ENCODE data around the gene CCDC107.

CCDC107 gene

DNA sequence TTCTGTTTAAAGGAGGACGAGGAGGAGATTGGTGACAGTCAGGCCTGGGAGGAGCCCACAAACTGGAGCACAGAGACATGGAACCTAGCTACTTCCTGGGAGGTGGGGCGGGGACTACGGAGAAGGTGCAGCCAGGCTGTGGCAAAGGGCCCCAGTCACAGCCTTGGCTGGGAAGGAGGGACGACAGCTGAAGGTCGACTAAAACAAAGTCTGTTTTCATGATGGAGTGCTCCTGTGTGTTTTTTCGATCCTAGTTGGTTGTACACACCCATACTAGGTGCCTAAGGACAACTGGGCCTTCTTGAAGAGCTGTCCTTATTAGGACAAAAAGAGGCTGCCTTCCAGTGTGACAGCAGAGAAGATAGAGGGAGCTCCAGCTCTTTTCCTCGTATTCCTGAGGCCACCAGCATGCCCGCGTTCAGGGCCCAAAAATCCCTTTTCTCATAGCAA is 2.9 kb downstream of the CCDC107 start:
- H3K4me2 ChIP-seq, result peak overlapping the region; percentile 94

DNA sequence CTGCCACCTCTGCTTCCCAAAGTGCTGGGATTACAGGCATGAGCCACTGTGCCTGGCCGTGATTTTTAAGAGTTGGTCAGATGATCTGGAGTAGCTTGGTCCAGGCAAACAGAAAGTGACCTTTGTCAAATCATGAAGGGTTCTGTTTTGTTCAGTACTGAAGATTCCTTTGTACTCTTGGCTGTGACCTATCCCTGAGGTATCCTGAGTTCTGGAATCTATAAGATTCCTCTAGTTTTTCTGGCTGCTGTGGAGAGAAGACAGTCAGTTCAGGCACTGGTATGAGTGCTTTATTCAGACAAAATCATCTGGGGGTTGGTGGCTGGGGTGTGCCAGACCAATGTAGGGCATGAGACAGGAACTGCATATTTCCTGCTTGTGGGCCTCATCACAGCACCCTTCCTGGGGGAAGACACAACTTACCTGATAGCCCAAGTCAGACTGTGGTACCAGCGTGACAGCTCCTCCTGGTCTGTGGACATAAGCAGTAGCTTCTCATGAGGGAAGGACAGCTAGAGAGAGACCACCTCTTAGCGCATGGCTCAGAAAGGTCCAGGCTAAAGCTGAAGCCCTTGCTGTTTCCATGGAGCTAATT is 3.8 kb downstream of the CCDC107 start:
- peak overlapping the region; percentile 94 for H3K4me2 ChIP-seq
- peaks cover 90% of the 10 kb centered on the region for H3K4me1 ChIP-seq

More for the DNA sequence above, 2.9 kb downstream of the CCDC107 start:
- Histone ChIP-seq H3K27me3 (no peaks in the 10 kb centered on the region), H3K4me3 (peak overlapping the region; percentile 75; the same call in 1 of the 2 replicates), H4K20me1 (no peaks in the 10 kb centered on the region), H3K36me3 (peaks cover 11% of the 10 kb centered on the region), H3K27ac (peak overlapping the region; percentile 77), H3K9ac (peak overlapping the region; percentile 92), H3K4me1 (peaks cover 89% of the 10 kb centered on the region), H3K9me3 (no peaks in the 10 kb centered on the region)
- no peak for TF ChIP-seq Cebpa-rat (IDR thresholded peaks at IDR 0.05)

DNA sequence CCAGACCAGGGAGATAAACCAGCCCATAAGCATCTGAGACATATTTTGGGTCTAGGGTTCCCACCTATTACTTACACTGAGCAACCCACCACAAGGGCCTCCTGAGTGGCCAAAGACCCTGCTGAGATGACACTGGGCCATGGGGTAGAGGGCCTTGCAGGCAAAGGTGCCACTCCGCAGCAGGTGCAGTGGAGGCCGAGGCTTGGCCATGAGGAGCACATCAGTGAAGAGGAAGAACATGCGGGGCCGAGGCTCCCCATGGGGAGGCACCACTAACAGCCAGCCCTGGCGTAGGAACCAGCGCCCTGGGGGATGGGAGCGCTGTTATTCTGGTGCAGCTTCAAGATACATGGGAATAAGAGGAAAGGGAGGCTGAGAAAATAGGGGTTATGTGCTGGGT is 4.3 kb downstream of the CCDC107 start:
- H3K9me3 ChIP-seq, result no peaks in the 10 kb centered on the region
- H3K4me1 ChIP-seq, result peaks cover 90% of the 10 kb centered on the region
- no peak for TF ChIP-seq Cebpa-rat (IDR thresholded peaks at IDR 0.05)
- H3K4me3 ChIP-seq, result peak overlapping the region; percentile 32
- peaks cover 11% of the 10 kb centered on the region for H3K36me3 ChIP-seq
- peak overlapping the region; percentile 77 for H3K27ac ChIP-seq
- no peaks in the 10 kb centered on the region for H4K20me1 ChIP-seq
- no peaks in the 10 kb centered on the region for H3K27me3 ChIP-seq
- peak overlapping the region; percentile 67; the same call in 1 of the 2 replicates for H3K9ac ChIP-seq
- H3K4me2 ChIP-seq, result peak overlapping the region; percentile 94

More for the DNA sequence above, 3.8 kb downstream of the CCDC107 start:
- Histone ChIP-seq H3K36me3 (peaks cover 11% of the 10 kb centered on the region), H3K27ac (peak overlapping the region; percentile 77), H3K9ac (peak overlapping the region; percentile 67), H3K4me3 (peak overlapping the region; percentile 32), H4K20me1 (no peaks in the 10 kb centered on the region), H3K9me3 (no peaks in the 10 kb centered on the region), H3K27me3 (no peaks in the 10 kb centered on the region)
- no peak for TF ChIP-seq Cebpa-rat (IDR thresholded peaks at IDR 0.05)

DNA sequence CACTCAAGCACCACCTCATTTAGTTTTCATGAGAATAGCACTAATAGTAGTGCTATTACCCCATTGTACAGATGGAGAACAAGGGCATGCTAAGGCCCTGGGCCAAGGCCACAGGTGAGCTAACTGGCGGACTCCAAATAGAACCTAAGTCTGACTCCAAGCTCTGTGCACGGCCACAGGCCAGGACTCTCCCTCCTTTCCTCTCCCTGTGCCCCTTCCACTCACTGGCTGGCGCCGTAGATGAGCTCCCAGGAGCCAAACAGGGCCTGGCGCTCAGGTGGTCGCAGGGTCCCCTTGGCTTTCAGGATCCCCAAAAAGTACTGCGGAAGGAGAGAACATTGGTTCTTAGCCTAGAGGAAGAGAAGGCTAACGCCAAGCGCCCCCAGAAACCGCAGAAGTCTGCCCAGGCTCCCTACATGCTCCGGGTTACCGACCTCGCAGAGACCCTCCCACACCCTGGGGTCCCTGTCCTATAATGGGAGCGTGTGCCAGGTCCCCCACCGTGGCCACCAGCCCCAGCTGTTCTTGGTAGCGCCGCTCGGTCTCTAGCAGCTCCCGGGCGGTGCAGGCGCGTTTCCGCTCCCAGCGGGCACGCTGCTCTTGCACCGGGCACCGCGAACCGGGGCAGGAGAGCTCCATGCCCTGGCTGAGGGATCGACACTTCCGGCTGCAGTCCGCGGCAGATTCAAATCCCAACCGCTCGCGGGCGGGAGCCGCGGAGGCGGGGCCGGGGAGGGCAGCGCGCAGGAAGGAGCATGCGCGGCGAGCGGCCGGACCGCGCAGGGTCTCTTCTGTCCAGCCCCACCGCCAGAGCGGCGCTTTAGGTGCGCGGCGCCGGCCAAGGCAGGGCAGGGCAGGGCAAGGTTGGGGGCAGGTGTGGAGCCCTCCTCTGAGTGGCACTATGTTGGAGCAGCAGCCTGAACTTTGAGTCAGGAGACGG is 6.7 kb downstream of the CCDC107 start, which contains the start of gene ARHGEF39:
ARHGEF39 (minus strand) TSS at position 665 of the 940 bp plus-strand sequence; CDS start at position 639, 26 bp downstream.
- Histone ChIP-seq H3K27me3 (no peaks in the 10 kb centered on the region), H4K20me1 (no peaks in the 10 kb centered on the region), H3K9me3 (no peaks in the 10 kb centered on the region), H3K4me3 (peak within 1 kb of the TSS; percentile 70), H3K4me2 (peak within 1 kb of the TSS; percentile 94), H3K36me3 (peaks cover 11% of the 10 kb centered on the region), H3K27ac (peak within 1 kb of the TSS; percentile 77), H3K9ac (peak within 1 kb of the TSS; percentile 72), H3K4me1 (peaks cover 77% of the 10 kb centered on the region)
- TF ChIP-seq Cebpa-rat (IDR thresholded peaks at IDR 0.05), result no peak

DNA sequence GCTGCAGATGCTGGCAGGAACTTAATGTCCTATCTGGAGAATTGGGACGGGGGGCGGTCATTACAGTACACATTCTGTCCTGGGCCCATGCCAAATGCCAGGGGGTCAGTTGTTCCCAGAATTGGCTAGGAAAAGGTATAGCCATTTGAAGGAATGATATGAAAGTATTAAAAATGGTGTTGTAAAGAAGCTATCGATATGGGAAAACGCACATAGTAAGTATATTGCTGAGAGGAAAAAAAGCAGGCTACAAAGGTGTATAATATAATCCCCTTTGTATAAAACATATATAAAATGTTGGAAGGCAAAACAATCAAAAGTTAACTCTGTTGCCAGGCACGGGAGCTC is 7.4 kb downstream of the CCDC107 start:
- H4K20me1 ChIP-seq, result no peaks in the 10 kb centered on the region
- peak overlapping the region; percentile 72 for H3K9ac ChIP-seq

DNA sequence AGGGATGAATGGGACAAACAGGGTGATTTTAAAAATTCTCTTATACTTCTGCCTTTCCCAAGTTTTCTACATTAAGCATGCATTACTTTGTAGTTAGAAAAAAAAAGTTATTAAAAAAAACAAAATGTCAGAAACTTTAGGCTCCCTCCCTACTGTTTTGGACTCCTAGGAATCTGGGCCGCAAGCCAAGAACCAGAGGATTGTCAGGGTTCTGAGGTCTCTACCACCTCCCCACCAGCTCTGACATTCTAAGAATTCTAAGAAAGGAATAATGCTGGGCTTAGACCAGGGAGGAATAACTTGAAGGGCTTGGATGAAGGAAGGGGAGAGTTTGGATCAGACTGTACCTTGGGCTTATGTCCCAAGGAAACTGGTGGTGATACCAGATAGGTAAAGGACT is 8.0 kb downstream of the CCDC107 start:
- peaks cover 64% of the 10 kb centered on the region for H3K4me1 ChIP-seq
- H3K4me3 ChIP-seq, result peak overlapping the region; percentile 70; the same call in 1 of the 2 replicates
- H3K27ac ChIP-seq, result 0 out of 2 replicates have a peak overlapping the region, but pooled peaks have one; percentile 77
- H3K4me2 ChIP-seq, result peak overlapping the region; percentile 94
- H3K9me3 ChIP-seq, result no peaks in the 10 kb centered on the region
- TF ChIP-seq Cebpa-rat (IDR thresholded peaks at IDR 0.05), result no peak
- no peaks in the 10 kb centered on the region for H4K20me1 ChIP-seq
- peaks cover 2% of the 10 kb centered on the region for H3K36me3 ChIP-seq
- H3K9ac ChIP-seq, result no peak overlapping the region
- no peaks in the 10 kb centered on the region for H3K27me3 ChIP-seq

More for the DNA sequence above, 7.4 kb downstream of the CCDC107 start:
- no peak for TF ChIP-seq Cebpa-rat (IDR thresholded peaks at IDR 0.05)
- Histone ChIP-seq H3K27ac (peak overlapping the region; percentile 77), H3K36me3 (peaks cover 8% of the 10 kb centered on the region), H3K27me3 (no peaks in the 10 kb centered on the region), H3K4me1 (peaks cover 70% of the 10 kb centered on the region), H3K9me3 (no peaks in the 10 kb centered on the region), H3K4me2 (peak overlapping the region; percentile 94), H3K4me3 (peak overlapping the region; percentile 70)

DNA sequence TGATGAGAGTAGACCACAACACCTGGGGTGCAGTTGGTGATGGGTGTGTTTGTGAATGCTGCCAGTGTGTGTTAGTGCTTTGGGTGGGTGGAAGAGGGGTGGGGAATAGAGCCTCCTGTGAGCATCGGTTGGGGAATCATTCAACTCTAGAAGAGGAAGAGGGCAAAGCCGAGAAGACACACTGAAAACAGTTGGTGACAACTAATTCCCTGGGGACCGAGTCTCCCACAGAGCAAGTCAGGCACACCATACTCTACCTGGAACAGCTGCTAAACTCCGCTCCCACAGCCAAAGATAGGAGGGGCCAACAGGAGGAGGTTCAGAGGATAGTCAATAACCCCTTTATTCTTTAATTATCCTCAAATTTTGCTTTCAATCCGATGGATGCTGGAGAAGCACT is 8.5 kb downstream of the CCDC107 start:
- no peak for TF ChIP-seq Cebpa-rat (IDR thresholded peaks at IDR 0.05)
- Histone ChIP-seq H3K4me2 (peak overlapping the region; percentile 94), H3K36me3 (no peaks in the 10 kb centered on the region), H3K4me1 (peaks cover 59% of the 10 kb centered on the region), H4K20me1 (no peaks in the 10 kb centered on the region), H3K9ac (no peak overlapping the region), H3K27ac (0 out of 2 replicates have a peak overlapping the region, but pooled peaks have one; percentile 77), H3K27me3 (no peaks in the 10 kb centered on the region), H3K9me3 (no peaks in the 10 kb centered on the region), H3K4me3 (no peak overlapping the region)

DNA sequence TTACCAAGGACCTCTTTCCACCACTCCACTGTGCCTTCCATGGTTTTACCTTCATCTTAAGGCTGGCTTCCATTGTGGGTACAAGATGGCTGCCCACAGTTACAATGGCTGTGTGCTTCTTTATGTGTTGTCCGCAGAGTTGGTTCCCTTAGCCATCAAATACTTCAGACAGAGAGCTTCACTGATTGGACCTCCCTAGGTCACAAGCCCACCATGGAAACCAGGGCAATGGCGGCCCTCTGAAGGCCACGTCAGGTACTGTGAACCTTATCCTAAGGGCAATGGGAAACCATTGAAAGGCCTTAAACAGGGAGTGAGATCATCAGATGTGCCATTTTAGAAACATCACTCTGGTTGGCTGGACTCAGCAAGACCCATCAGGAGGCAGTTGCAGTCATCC is 9.8 kb downstream of the CCDC107 start:
- Histone ChIP-seq H3K4me1 (peaks cover 45% of the 10 kb centered on the region), H3K9ac (no peak overlapping the region), H3K27me3 (no peaks in the 10 kb centered on the region), H3K9me3 (no peaks in the 10 kb centered on the region), H4K20me1 (no peaks in the 10 kb centered on the region), H3K36me3 (no peaks in the 10 kb centered on the region), H3K4me3 (no peak overlapping the region), H3K27ac (no peak overlapping the region), H3K4me2 (no peak overlapping the region)
- no peak for TF ChIP-seq Cebpa-rat (IDR thresholded peaks at IDR 0.05)

DNA sequence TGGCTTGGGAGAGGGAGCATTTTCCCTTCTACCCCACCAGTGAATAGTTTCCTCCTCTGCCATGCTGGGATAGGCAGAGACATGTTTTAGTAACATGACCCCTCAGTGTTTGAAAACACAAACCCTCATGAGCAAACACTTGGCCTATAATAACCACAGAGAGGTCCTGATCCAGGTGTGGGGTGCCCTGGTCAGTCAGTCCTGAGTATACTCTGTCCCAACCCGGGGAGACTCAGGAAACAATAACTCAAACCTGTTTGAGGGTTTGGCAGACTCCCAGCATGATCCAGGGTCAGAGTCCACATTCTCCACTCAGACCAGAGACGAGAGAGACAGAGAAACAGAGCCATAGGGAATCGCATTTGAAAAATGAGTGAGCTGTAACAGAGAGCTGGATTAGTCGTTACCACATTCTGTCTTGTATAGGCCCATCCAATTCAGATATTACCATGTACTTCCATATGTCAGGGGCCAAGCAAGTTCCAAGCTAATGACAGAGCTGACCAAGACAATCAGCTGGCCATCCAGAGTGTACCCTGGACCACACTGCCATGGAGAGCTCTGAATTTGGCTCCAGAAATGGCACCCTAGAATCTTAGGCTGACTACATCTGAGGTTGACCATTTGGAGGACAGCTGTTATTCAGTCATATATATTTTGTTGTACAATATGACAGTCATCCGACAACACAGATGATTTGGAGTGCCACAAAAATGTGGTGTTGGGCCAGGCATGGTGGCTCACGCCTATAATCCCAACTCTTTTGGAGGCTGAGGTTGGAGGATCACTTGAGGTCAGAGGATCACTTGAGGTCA is 11.4 kb downstream of the CCDC107 start:
- H4K20me1 ChIP-seq, result no peaks in the 10 kb centered on the region
- TF ChIP-seq Cebpa-rat (IDR thresholded peaks at IDR 0.05), result no peak
- no peaks in the 10 kb centered on the region for H3K36me3 ChIP-seq
- H3K27ac ChIP-seq, result no peak overlapping the region
- no peak overlapping the region for H3K4me2 ChIP-seq
- H3K9ac ChIP-seq, result no peak overlapping the region
- H3K4me3 ChIP-seq, result no peak overlapping the region
- H3K9me3 ChIP-seq, result no peaks in the 10 kb centered on the region
- peaks cover 29% of the 10 kb centered on the region for H3K4me1 ChIP-seq
- peaks cover 11% of the 10 kb centered on the region for H3K27me3 ChIP-seq

Measured in BLaER1 (cell line).